Activated naive CD4-positive, alpha-beta T cell treated with anti-CD3 and anti-CD28 coated beads, Interleukin-2, amount 50 U/mL, for 16 hours (primary cell): ENCODE results near the gene MEIS2.

Source experiments
- DNase-seq: peaks from one replicate; pipeline ENCODE4 v3.0.0-alpha.2; 2020

The MEIS2 gene

DNA sequence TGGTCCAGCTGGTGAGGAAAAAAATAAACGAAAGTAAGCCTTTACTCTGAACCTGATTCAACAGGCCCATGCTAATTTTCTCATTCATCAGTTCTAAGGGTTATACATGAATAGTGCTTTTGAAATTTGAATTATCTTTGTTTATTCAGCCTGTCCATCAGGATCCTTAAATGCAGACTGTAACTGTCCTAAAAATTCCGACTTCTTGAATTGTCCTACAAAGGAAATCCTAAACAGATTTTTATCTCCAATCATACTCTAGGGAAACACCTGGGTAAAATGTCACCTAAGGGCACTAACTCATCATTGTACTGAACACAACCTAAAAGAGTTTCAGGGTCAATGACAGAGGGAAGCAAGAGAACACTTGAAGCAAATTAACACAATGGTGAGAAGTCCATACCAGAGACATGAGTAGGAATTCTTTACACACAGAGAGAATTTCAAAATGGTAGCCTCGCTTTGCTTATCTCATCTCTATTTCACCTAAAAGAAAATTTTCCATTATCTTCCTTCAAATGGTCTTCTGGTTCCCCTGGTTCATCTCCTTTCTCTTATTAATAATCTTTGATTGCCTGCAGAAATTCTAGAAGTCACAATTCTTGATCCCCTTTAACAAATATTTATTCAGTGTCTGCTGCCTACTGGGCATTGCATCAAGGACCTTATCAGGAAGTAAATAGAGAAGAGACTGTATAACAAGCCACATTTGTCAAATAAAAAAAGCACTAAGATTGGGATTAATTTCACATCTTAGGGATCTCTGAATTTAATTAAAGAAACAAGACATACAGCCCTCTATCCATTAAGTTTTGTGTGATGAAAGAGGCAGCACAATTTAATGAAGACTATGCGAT, 182.7 kb downstream of the MEIS2 start:
- no peak for DNase-seq

- DNase-seq, result no peak
Observed at GRCh38 chr15:36914960-36915808, 185.2 kb downstream of the MEIS2 start.

GRCh38 chr15:36914466-36914865, 185.9 kb downstream of the MEIS2 start:
- DNase-seq, result no peak

- no peak for DNase-seq
Observed at GRCh38 chr15:36912311-36912712, 188.0 kb downstream of the MEIS2 start.

- DNase-seq, result no peak
Observed at GRCh38 chr15:36911322-36911944, 188.9 kb downstream of the MEIS2 start.

DNA sequence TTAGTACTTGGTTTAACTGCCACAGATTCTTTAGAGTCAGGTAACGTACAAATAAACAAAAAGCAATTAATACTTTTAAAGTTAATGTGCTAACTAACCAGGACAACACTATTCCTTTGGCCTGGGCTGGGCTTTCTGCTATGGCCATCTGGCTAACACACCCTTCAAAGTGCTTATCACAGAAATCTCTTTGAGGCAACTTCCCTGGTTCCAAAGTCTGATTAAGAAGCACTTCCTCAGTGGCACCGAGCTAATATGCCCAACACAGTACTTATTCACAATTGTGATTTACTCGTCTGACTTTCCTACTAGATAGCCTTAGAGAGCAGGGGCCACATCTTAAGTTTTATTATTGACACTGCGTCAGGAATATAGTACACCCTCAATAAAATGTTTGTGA, 191.4 kb downstream of the MEIS2 start:
- no peak for DNase-seq

- no peak for DNase-seq
Observed at GRCh38 chr15:36907295-36907694, 193.1 kb downstream of the MEIS2 start.

GRCh38 chr15:36905908-36906307, 194.4 kb downstream of the MEIS2 start:
- no peak for DNase-seq

DNA sequence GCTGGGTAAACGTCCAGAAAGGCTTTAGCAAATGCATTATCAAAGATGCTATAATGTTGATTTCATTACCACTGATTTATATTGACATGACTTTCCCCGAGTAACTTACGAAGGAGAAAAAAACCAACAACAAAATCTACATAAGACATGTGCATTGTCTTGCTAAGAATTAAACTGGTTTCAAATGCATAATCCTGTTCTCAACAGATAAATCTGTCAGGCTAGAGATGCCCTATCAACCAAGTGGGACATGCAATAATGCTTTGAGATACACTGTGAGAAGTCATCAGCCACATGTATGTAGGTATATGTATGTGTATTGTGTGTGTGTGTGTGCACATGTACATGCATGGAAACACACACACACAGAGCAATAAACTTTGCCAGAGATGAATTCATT, 195.6 kb downstream of the MEIS2 start:
- no peak for DNase-seq

DNA sequence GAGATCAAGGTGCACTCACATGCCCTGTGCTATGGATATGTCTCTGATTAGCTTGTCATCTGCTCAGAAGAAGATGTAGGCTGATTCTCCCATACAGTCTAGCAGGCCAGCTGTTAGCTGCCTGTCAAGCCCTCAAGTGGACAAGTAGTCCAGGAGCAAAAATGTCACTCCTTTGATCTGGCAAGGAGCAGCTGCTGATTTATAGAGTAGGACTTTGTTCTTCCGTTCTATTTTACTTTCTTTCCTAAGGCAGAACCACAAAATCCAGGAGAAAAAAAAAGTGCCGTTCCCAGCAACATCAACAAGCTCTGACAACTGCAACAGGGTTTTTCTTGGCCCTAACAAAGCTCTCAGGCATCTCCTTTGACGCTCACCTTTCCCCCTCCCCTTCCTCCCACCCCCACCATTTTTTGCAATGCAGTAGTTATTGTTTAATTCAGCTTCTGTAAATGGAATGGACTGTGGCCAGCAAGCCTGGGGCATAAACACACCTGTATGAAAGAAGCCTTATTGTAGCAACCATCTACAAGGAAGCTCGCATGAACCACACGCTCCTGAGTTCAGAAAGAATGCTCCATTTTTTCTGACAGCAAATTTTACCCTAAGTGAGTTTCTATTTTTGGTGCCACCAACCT, 196.3 kb downstream of the MEIS2 start:
- DNase-seq, result no peak

- DNase-seq, result no peak
Observed at GRCh38 chr15:36903195-36903594, 197.2 kb downstream of the MEIS2 start.

DNA sequence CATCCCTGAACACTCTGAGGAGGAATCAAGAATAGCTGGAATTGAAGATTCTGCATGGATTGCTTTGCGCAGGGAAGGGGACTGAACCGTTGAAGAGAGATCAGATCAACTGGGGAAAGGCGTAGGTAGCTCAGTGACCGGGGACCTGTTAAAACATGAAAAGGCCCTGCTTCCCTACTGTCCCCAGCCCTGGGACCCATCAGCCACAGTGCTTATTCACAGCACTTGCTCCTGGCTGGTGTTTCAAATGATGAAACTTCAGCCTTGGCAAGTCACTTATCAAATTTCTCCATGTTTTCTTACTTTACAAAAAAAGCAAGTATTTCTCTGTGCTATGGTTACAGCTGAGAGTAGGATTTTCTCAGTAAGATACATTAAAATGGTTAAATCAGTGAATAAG, 199.3 kb downstream of the MEIS2 start:
- no peak for DNase-seq

GRCh38 chr15:36899696-36900095, 200.7 kb downstream of the MEIS2 start:
- DNase-seq, result no peak

- DNase-seq, result no peak
Observed at GRCh38 chr15:36898536-36899126, 201.7 kb downstream of the MEIS2 start.

GRCh38 chr15:36897834-36898233, 202.5 kb downstream of the MEIS2 start:
- no peak for DNase-seq

DNA sequence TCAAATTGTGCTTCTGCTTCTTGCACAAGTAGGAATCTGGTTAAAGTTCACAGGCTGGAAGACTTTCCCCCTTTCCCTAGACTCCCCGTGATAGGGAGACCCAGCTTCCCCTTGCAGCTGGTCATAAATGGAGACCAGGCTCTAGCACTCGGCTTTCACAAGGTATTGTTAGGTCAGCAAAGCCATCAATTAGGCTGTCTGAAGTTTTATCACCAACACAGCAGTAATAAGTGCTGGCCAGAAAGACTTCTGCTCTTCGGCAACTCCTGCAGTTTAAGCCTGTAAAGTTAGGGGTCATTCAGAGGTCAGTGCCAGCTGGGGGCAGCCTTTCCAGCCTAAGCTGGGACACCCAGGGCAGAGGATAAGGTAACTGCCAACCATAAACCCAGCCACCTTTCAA, 203.4 kb downstream of the MEIS2 start:
- DNase-seq, result no peak

- no peak for DNase-seq
Observed at GRCh38 chr15:36894075-36894474, 206.3 kb downstream of the MEIS2 start.

DNA sequence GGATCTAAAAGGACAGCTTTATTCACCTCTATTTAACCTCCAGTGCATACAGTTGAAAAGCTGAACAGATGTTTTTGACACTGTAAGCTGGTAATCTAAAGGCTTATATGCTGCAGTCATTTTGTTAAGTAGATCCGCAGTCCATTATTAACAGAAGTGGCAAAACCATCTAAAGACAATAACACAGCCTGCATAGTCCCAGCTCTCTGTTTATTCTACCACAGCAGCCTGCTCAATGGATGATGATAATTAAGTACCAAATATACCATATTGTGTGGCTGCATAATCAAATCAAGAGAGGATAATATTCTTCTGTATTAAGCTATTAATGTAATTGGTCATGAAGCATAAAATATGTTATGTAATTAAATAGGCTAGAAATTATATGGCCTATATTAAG, 207.1 kb downstream of the MEIS2 start:
- no peak for DNase-seq

GRCh38 chr15:36888011-36888992, 212.0 kb downstream of the MEIS2 start:
- DNase-seq, result no peak

DNA sequence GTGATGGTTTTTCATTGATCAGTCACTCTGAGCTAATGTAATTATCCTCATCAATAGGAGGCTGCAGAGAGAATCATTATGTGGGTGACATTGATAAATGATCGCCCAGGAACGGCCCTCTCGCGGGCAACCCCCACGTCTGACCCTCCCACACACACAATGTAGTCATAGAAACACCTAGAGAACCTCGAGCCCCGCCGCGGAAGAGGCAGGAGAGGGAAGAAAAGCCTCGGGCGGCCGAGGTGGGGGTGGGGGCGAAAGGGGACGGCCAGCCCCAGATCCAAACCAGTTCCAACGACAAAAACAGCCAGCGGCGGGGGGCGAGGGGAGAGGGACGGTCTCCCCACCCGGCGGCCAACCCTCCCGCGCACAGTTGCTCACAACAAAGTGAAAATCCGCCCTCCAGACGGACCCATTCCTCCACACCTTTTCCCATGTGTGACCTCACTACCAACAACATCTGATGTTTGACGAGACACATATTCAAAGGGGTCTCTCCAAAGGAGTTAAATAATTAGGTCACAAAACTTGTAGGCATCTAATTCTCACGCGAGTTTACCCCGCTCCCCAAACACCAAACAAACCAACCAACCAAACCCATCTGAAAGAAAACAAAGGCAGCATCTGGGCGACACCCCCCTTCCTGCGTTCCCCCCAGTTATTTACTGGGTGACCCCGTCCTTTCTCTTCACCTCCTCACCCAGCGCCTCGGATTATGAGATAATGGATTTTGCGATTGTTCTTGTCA, 213.0 kb downstream of the MEIS2 start:
- no peak for DNase-seq

- no peak for DNase-seq
Observed at GRCh38 chr15:36886701-36887100, 213.6 kb downstream of the MEIS2 start.
